Measurements from ENCODE around the gene FAM76B. TPM values are rescaled to one million over a fixed set of nuclear protein-coding genes. Genes with fewer than 3 reads are reported as not detected.

Gene FAM76B
- total and polyA plus RNA-seq, 9 donors, result 16.7 to 31.7 (median 21.8) TPM

- no peak for DNase-seq
- H3K27me3 ChIP-seq, result no peaks in the 10 kb centered on the region
- no peaks in the 10 kb centered on the region for H3K9me3 ChIP-seq
- TF ChIP-seq EP300 (IDR thresholded peaks at IDR 0.05), result no peak
- TF ChIP-seq CTCF (IDR thresholded peaks at IDR 0.05), result no peak
- TF ChIP-seq POLR2A (IDR thresholded peaks at IDR 0.05), result no peak
- whole genome bisulfite sequencing, 3 donors, result 67 to 82% (median 72%) methylated on average over 2 of the region's 2 CpGs
- no peaks in the 10 kb centered on the region for H3K4me1 ChIP-seq (ENCODE audit: insufficient read depth)
- intact Hi-C loops (cut with DNase I), result no loop called here
- no peak overlapping the region for H3K27ac ChIP-seq
- no peaks in the 10 kb centered on the region for H3K36me3 ChIP-seq
- H3K4me3 ChIP-seq, result no peak overlapping the region
Observed at GRCh38 chr11:95727111-95727510, 62.5 kb downstream of the FAM76B start.

- 63 to 67% (median 64%) methylated on average over 1 of the region's 1 CpG for WGBS, 3 donors
- intact Hi-C loops (cut with DNase I), result no loop called here
- no peak overlapping the region for H3K4me3 ChIP-seq
- no peak overlapping the region for H3K27ac ChIP-seq
- no peaks in the 10 kb centered on the region for H3K9me3 ChIP-seq
- DNase-seq, result no peak
- no peaks in the 10 kb centered on the region for H3K36me3 ChIP-seq
- no peaks in the 10 kb centered on the region for H3K27me3 ChIP-seq
- no peak for TF ChIP-seq CTCF (IDR thresholded peaks at IDR 0.05)
- TF ChIP-seq EP300 (IDR thresholded peaks at IDR 0.05), result no peak
- TF ChIP-seq POLR2A (IDR thresholded peaks at IDR 0.05), result no peak
- H3K4me1 ChIP-seq (ENCODE audit: insufficient read depth), result no peaks in the 10 kb centered on the region
Observed at GRCh38 chr11:95725196-95725595, 64.4 kb downstream of the FAM76B start.

- no peak overlapping the region for H3K4me3 ChIP-seq
- no peak for DNase-seq
- TF ChIP-seq POLR2A (IDR thresholded peaks at IDR 0.05), result no peak
- no peak for TF ChIP-seq EP300 (IDR thresholded peaks at IDR 0.05)
- no peak for TF ChIP-seq CTCF (IDR thresholded peaks at IDR 0.05)
- intact Hi-C loops (cut with DNase I), result no loop called here
- H3K9me3 ChIP-seq, result no peaks in the 10 kb centered on the region
- no peaks in the 10 kb centered on the region for H3K4me1 ChIP-seq (ENCODE audit: insufficient read depth)
- no peaks in the 10 kb centered on the region for H3K27me3 ChIP-seq
- 31 to 38% (median 37%) methylated on average over 3 of the region's 3 CpGs for WGBS, 3 donors
- H3K36me3 ChIP-seq, result no peaks in the 10 kb centered on the region
- no peak overlapping the region for H3K27ac ChIP-seq
Observed at GRCh38 chr11:95723361-95723942, 66.1 kb downstream of the FAM76B start.

- Histone ChIP-seq H3K27ac (no peak overlapping the region), H3K4me1 (ENCODE audit: insufficient read depth) (no peaks in the 10 kb centered on the region), H3K27me3 (no peaks in the 10 kb centered on the region), H3K4me3 (no peak overlapping the region), H3K36me3 (no peaks in the 10 kb centered on the region), H3K9me3 (no peaks in the 10 kb centered on the region)
- DNase-seq, result no peak
- intact Hi-C loops (cut with DNase I), result no loop called here
- TF ChIP-seq POLR2A (IDR thresholded peaks at IDR 0.05) (no peak), EP300 (IDR thresholded peaks at IDR 0.05) (no peak), CTCF (IDR thresholded peaks at IDR 0.05) (no peak)
- WGBS, 3 donors, result 66 to 72% (median 67%) methylated on average over 2 to 3 of the region's 3 CpGs
Observed at GRCh38 chr11:95720195-95720594, 69.4 kb downstream of the FAM76B start.

Other genes starting within 250 kb of the FAM76B start
- 10 to 100 TPM; 43.2 to 64.7 (median 48.0) TPM for gene CEP57, start 716 bp upstream of the FAM76B start, total RNA-seq
- 10 to 100 TPM; 28.8 to 40.2 TPM for gene CEP57, start 716 bp upstream of the FAM76B start, polyA plus RNA-seq
- 10 to 100 TPM; 14.4 to 29.7 (median 24.3) TPM for gene MTMR2, start 134.3 kb upstream of the FAM76B start, total RNA-seq
- 10 to 100 TPM; 14.1 to 42.5 TPM for gene MTMR2, start 134.3 kb upstream of the FAM76B start, polyA plus RNA-seq